ENCODE data around the gene ADARB1.

The ADARB1 gene

GRCh38 chr21:45056917-45057560, 17.3 kb upstream of the ADARB1 start:
- DNase-seq (ENCODE audit: insufficient read length, low spot score): no peak
- no peak for TF ChIP-seq CTCF (IDR thresholded peaks at IDR 0.05; ENCODE audit: insufficient read depth, missing control alignments)
- no peak for FAIRE-seq

GRCh38 chr21:45057886-45058285, 16.5 kb upstream of the ADARB1 start:
- FAIRE-seq (no peak), DNase-seq (ENCODE audit: insufficient read length, low spot score) (no peak)
- TF ChIP-seq CTCF (IDR thresholded peaks at IDR 0.05; ENCODE audit: insufficient read depth, missing control alignments): no peak

- TF ChIP-seq CTCF (IDR thresholded peaks at IDR 0.05; ENCODE audit: insufficient read depth, missing control alignments): no peak
- DNase-seq (ENCODE audit: insufficient read length, low spot score) (no peak), FAIRE-seq (no peak)
Measured at GRCh38 chr21:45059121-45059520, 15.3 kb upstream of the ADARB1 start.

GRCh38 chr21:45060089-45060488, 14.3 kb upstream of the ADARB1 start:
- no peak for TF ChIP-seq CTCF (IDR thresholded peaks at IDR 0.05; ENCODE audit: insufficient read depth, missing control alignments)
- FAIRE-seq (no peak), DNase-seq (ENCODE audit: insufficient read length, low spot score) (no peak)

- TF ChIP-seq CTCF (IDR thresholded peaks at IDR 0.05; ENCODE audit: insufficient read depth, missing control alignments): no peak
- DNase-seq (ENCODE audit: insufficient read length, low spot score) (no peak), FAIRE-seq (no peak)
Measured at GRCh38 chr21:45060675-45061311, 13.6 kb upstream of the ADARB1 start.

GRCh38 chr21:45064091-45064490, 10.3 kb upstream of the ADARB1 start:
- DNase-seq (ENCODE audit: insufficient read length, low spot score) (no peak), FAIRE-seq (no peak)
- TF ChIP-seq CTCF (IDR thresholded peaks at IDR 0.05; ENCODE audit: insufficient read depth, missing control alignments): no peak
